Breast epithelium (tissue), 4 donors: ENCODE measurements around the gene SAMD15. TPM values are rescaled to one million over a fixed set of nuclear protein-coding genes. Genes with fewer than 3 reads are reported as not detected.
"Not testable (repeated sequence)": the region's sequence is repeated elsewhere in the genome, so short reads cannot be mapped to it uniquely, and the experiment has no call there.

Experiments used
- DNase-seq, 2 donors: peaks; one replicate each; pipeline ENCODE4 v3.0.0-alpha.2; 2019; ENCODE audit warnings: low spot score in 2 of 2
- H3K27ac ChIP-seq, 2 donors: fragments of 200-600 bp; sonication (generic) in 1 of 2; one replicate each; pipeline ENCODE4 v1.5.1; 2016 to 2019; ENCODE audit warnings: mild to moderate bottlenecking in 1 of 2
- H3K27me3 ChIP-seq, 2 donors: fragments of 200-600 bp; sonication (generic) in 1 of 2; one replicate each; pipeline versions ENCODE4 v1.5.1 to v1.6.0; 2017 to 2019; ENCODE audit warnings: control low read depth in 1 of 2, mild to moderate bottlenecking in 1 of 2
- H3K36me3 ChIP-seq: fragments of 200-600 bp; one replicate; pipeline ENCODE4 v1.5.1; 2019
- H3K4me1 ChIP-seq, 2 donors: fragments of 200-600 bp; sonication (generic); one replicate each; pipeline ENCODE4 v1.5.1; 2016 to 2019; ENCODE audit warnings: control low read depth in 1 of 2
- H3K4me3 ChIP-seq, 3 donors: fragments of 200-600 bp; sonication (generic); 1 replicate in 2 of 3; 2 replicates in 1 of 3; pipeline ENCODE4 v1.5.1; 2016 to 2019; ENCODE audit warnings: mild to moderate bottlenecking in 3 of 3, moderate library complexity in 2 of 3
- H3K9me3 ChIP-seq, 2 donors: fragments of 200-600 bp; sonication (generic) in 1 of 2; one replicate each; pipeline ENCODE4 v1.5.1; 2016 to 2019; ENCODE audit warnings: control low read depth in 1 of 2
- POLR2A ChIP-seq: fragments of 450-650 bp; IDR thresholded peaks from one replicate; pipeline ENCODE4 v1.6.1; 2016; ENCODE audit warnings: antibody characterized with exemption, mild to moderate bottlenecking, moderate library complexity
- POLR2AphosphoS5 ChIP-seq, 3 donors: sonication (generic); formaldehyde crosslinking; IDR thresholded peaks; one replicate each; pipeline ENCODE4 v1.6.1; 2017; ENCODE audit warnings: antibody characterized with exemption in 3 of 3
- intact Hi-C: fragments of 100-400 bp; cut with DNase I; formaldehyde crosslinking; loops from one replicate; pipeline ENCODE4 v1.15.1; 2023; ENCODE audit warnings: low total_unique reads
- total RNA-seq, 3 donors: library from RNA; depleted of rRNA; stranded (reverse); fragments of >200 nt; gene quantifications; one replicate each; pipeline ENCODE4 v1.1.0, GENCODE V29; 2016
- TF ChIP-seq, protein P1 (sequence below), 3 donors: fragments of 450-650 bp; IDR thresholded peaks; one replicate each; pipeline ENCODE4 v1.5.1; 2016 to 2017; ENCODE audit warnings: antibody characterized with exemption in 3 of 3, mild to moderate bottlenecking in 3 of 3, moderate library complexity in 3 of 3

The SAMD15 gene
- total RNA-seq, 3 donors from 2014 or later = 0.32 to 4.2 (median 2.0) TPM

DNA sequence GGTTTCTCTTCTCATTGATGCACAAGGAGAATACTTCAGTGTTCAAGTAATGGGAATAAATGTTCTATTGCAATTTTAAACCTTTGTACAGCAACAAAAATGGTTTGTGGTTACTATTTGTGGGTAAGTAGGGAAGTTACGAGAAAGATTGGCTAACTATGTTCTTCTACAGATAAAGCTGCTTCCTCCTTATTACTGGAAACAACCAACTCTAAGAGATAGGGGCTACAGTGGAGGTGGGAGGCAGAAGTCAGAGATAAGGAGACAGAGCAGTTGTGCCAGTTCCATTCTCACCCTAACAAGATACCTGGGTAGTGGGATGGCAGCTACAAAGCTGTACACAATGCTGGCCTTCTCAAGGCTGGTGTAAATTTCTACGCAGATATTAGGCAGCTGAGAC lies 30.0 kb downstream of the SAMD15 start:
- no peak overlapping the region for H3K4me3 ChIP-seq

DNA sequence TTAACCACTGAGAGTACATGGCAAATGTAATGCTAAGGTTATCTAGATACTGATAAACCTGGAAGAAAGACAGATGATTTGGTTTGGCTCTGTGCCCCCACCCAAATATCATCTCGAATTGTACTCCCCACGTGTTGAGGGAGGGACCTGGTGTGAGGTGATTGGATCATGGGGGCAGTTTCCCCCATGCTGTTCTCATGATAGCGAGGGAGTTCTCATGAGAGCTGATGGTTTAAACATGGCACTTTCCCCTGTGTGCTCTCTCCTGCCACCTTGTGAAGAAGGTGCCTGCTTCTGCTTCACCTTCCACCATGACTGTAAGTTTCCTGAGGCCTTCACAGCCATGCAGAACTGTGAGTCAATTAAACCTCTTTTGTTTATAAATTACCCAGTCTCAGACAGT lies 32.0 kb downstream of the SAMD15 start:
- no peaks in the 10 kb centered on the region for H3K36me3 ChIP-seq
- DNase-seq = no peak
- no peaks in the 10 kb centered on the region for H3K4me1 ChIP-seq
- intact Hi-C loops = no loop called here
- no peaks in the 10 kb centered on the region for H3K9me3 ChIP-seq
- no peaks in the 10 kb centered on the region for H3K27me3 ChIP-seq
- no peak overlapping the region for H3K4me3 ChIP-seq
- TF ChIP-seq, protein P1, sequence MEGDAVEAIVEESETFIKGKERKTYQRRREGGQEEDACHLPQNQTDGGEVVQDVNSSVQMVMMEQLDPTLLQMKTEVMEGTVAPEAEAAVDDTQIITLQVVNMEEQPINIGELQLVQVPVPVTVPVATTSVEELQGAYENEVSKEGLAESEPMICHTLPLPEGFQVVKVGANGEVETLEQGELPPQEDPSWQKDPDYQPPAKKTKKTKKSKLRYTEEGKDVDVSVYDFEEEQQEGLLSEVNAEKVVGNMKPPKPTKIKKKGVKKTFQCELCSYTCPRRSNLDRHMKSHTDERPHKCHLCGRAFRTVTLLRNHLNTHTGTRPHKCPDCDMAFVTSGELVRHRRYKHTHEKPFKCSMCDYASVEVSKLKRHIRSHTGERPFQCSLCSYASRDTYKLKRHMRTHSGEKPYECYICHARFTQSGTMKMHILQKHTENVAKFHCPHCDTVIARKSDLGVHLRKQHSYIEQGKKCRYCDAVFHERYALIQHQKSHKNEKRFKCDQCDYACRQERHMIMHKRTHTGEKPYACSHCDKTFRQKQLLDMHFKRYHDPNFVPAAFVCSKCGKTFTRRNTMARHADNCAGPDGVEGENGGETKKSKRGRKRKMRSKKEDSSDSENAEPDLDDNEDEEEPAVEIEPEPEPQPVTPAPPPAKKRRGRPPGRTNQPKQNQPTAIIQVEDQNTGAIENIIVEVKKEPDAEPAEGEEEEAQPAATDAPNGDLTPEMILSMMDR (IDR thresholded peaks at IDR 0.05) = no peak
- TF ChIP-seq POLR2AphosphoS5 (IDR thresholded peaks at IDR 0.05) = no peak
- TF ChIP-seq POLR2A = no peak
- no peak overlapping the region for H3K27ac ChIP-seq

More for the DNA sequence above, 30.0 kb downstream of the SAMD15 start:
- H3K9me3 ChIP-seq = no peaks in the 10 kb centered on the region
- intact Hi-C loops = no loop called here
- DNase-seq = no peak
- H3K27me3 ChIP-seq = no peaks in the 10 kb centered on the region
- TF ChIP-seq, protein P1 (IDR thresholded peaks at IDR 0.05) = no peak
- TF ChIP-seq POLR2AphosphoS5 (IDR thresholded peaks at IDR 0.05) (no peak), POLR2A (no peak)
- H3K36me3 ChIP-seq = no peaks in the 10 kb centered on the region
- H3K4me1 ChIP-seq = no peaks in the 10 kb centered on the region
- no peak overlapping the region for H3K27ac ChIP-seq

DNA sequence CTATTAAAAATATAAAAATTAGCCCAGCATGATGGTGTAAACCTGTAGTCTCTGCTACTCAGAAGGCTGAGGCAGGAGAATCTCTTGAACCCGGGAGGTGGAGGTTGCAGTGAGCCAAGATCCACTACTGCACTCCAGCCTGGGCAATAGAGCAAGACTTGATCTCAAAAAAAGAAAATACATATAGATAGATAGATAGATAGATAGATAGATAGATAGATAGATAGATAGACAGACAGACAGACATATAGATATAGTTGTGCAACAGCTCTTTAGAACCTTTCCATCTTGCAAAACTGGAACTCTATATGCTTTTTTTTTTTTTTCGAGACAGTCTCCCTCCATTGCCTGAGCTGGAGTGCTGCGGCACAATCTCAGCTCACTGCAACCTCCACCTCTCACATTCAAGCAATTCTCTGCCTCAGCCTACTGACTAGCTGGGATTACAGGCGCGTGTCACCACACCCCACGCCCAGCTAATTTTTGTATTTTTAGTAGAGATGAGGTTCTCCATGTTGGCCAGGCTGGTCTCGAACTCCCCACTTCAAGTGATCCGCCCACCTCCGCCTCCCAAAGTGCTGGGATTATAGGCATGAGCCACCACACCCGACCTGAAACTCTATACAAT lies 38.3 kb downstream of the SAMD15 start:
- H3K36me3 ChIP-seq, H3K27ac ChIP-seq, H3K27me3 ChIP-seq, H3K4me3 ChIP-seq, DNase-seq, H3K4me1 ChIP-seq, intact Hi-C loops: not testable (repeated sequence)
- H3K9me3 ChIP-seq = peaks cover 20 to 23% of the 10 kb centered on the region in 2 donors

GRCh38 chr14:77416098-77416497 lies 38.9 kb downstream of the SAMD15 start:
- H3K36me3 ChIP-seq, H3K4me3 ChIP-seq, DNase-seq, H3K27ac ChIP-seq, H3K4me1 ChIP-seq, H3K27me3 ChIP-seq, intact Hi-C loops: not testable (repeated sequence)
- peaks cover 20 to 27% of the 10 kb centered on the region in 2 donors for H3K9me3 ChIP-seq

GRCh38 chr14:77416836-77417235 lies 39.7 kb downstream of the SAMD15 start:
- no peak for DNase-seq
- Histone ChIP-seq H3K4me1 (no peaks in the 10 kb centered on the region), H3K27ac (no peak overlapping the region), H3K27me3 (no peaks in the 10 kb centered on the region), H3K36me3 (no peaks in the 10 kb centered on the region), H3K9me3 (peaks cover 20 to 27% of the 10 kb centered on the region in 2 donors), H3K4me3 (no peak overlapping the region)
- TF ChIP-seq, protein P1 (IDR thresholded peaks at IDR 0.05) = no peak
- TF ChIP-seq POLR2AphosphoS5 (IDR thresholded peaks at IDR 0.05) = no peak
- no peak for TF ChIP-seq POLR2A
- intact Hi-C loops = no loop called here

- Histone ChIP-seq H3K36me3 (peaks cover 12% of the 10 kb centered on the region), H3K27me3 (no peaks in the 10 kb centered on the region), H3K4me3 (no peak overlapping the region), H3K27ac (no peak overlapping the region), H3K4me1 (no peaks in the 10 kb centered on the region), H3K9me3 (peaks cover 20 to 27% of the 10 kb centered on the region in 2 donors)
- TF ChIP-seq POLR2A (no peak), POLR2AphosphoS5 (IDR thresholded peaks at IDR 0.05) (no peak)
- TF ChIP-seq, protein P1 (IDR thresholded peaks at IDR 0.05) = no peak
- intact Hi-C loops = no loop called here
- no peak for DNase-seq
These were observed 44.0 kb downstream of the SAMD15 start for GRCh38 chr14:77421201-77421600.
